Articular chondrocyte of knee joint (primary cell): ENCODE results near the gene ERGIC2. TPM values are rescaled to one million over a fixed set of nuclear protein-coding genes. Genes with fewer than 3 reads are reported as not detected.

Experiments
- total RNA-seq: library from RNA; depleted of rRNA; stranded (reverse); fragments of >200 nt; gene quantifications from 2 replicates; pipeline ENCODE4 v1.2.3, GENCODE V29; 2012

Gene ERGIC2, protein sequence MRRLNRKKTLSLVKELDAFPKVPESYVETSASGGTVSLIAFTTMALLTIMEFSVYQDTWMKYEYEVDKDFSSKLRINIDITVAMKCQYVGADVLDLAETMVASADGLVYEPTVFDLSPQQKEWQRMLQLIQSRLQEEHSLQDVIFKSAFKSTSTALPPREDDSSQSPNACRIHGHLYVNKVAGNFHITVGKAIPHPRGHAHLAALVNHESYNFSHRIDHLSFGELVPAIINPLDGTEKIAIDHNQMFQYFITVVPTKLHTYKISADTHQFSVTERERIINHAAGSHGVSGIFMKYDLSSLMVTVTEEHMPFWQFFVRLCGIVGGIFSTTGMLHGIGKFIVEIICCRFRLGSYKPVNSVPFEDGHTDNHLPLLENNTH
- 91.1 and 93.8 TPM in 2 replicates for total RNA-seq

DNA sequence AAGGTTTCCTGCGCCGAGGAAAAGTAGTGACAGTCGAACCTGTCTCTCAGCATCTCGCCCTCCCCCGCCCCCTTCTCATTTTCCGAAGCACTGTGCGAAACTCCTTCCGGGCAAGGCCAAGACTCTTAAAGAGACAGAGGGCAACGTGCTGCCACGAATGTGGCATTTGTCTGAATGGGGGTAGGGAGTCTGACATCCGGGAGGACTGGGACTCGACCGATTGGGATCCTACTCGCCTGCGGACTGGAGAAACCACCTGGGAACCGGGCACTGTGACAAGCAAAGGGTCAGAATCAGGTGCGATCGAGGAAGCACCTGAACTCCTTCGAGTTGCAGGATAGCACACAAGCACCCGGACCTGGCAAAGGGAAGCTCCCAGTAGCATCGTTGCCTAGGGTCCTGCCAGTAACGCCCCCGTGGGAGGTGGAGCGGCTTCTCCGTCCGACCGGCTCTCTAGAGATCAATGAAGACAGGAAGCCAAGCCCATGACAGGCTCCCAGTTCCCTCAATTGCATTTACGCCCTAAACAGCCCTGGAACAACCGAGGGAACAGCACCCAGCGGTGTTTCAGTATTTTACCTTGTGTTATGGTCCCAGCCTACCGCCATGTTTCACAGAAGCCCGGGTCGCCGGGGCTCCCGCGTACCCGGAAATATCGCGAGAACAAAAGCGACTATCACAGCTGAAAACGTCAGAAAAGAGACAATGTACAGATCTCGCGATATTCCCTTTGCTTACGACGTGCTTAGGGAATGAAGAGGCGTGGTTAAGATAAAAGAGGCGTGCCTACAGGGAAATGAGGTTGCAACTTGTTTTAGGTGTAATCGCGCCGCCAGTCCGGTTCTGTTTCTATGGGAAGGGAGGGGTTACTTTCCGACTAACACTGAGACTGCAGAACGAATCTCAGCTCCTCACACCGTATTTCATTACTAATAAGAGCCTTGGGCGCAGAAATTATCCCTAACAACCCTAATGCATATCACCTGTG lies at the start of gene ERGIC2:
Gene ERGIC2 (minus strand): TSS at position 637 of the 988 bp plus-strand sequence. CDS start 9,539 bp downstream, outside the sequence.

Other genes with a start within 250 kb of the ERGIC2 start
- gene FAR2, start 231.9 kb downstream of the ERGIC2 start, total RNA-seq, result 13.8 and 14.6 TPM in 2 replicates
- 0.65 and 1.0 TPM in 2 replicates for gene OVCH1, start 116.5 kb upstream of the ERGIC2 start, total RNA-seq